Testis (tissue), 2 donors: ENCODE data around the gene SH2D1B.

Experiments
- POLR2A ChIP-seq: fragments of 450-650 bp; IDR thresholded peaks from one replicate; pipeline ENCODE4 v1.6.1; 2017; ENCODE audit warnings: antibody characterized with exemption, mild to moderate bottlenecking, moderate library complexity
- TF ChIP-seq, protein P1 (sequence below), 3 experiments: fragments of 450-650 bp in 2 of 3; fragments of 200-600 bp in 1 of 3; sonication (generic) in 1 of 3; IDR thresholded peaks; one replicate each; pipeline ENCODE4 v1.5.1; 2016 to 2019; ENCODE audit warnings: antibody characterized with exemption in 3 of 3, mild to moderate bottlenecking in 2 of 3, moderate library complexity in 1 of 3

DNA sequence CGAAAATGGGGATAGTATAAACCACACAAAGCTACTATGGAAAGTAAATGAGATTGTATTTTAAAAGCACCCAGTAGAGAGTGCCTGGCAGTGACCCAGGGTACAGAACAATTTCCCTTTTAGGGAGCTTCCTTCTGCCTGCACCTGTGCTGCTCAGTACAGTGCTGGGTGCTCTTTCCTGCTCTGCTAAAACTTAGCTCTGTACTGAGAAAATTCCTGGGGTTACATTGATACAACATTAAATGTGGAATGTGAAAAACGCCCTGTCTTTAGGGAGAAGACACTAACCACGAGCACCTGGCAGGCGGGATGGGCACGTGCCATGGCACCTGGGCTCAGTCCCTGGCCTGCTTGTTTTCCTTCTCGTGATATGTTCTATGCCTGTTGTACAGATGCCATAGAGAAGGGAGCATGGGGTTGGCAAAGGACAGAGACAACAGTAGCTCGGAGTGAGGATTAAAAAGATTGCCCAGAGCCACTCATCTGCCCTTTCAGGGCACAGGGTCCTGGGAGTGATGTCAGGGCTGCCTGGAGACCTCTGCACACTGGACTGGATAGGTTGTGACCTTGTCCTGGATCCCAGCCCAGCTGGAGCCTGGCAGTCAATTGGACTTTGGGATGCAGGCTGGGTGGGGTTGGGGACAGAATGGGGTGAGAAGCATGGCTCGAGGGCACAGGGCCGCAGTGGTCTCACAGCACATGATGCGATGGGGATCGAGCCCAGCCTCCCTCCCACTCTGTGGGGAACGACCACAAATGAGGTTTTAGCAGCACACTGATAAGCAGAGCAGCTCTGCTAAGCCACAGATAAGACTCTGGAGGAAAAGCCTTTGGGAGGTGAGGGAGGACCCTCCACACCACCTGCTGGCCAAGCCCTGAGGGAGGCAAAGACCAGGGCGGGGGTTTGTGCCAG lies 39.5 kb downstream of the SH2D1B start:
- TF ChIP-seq, protein P1, sequence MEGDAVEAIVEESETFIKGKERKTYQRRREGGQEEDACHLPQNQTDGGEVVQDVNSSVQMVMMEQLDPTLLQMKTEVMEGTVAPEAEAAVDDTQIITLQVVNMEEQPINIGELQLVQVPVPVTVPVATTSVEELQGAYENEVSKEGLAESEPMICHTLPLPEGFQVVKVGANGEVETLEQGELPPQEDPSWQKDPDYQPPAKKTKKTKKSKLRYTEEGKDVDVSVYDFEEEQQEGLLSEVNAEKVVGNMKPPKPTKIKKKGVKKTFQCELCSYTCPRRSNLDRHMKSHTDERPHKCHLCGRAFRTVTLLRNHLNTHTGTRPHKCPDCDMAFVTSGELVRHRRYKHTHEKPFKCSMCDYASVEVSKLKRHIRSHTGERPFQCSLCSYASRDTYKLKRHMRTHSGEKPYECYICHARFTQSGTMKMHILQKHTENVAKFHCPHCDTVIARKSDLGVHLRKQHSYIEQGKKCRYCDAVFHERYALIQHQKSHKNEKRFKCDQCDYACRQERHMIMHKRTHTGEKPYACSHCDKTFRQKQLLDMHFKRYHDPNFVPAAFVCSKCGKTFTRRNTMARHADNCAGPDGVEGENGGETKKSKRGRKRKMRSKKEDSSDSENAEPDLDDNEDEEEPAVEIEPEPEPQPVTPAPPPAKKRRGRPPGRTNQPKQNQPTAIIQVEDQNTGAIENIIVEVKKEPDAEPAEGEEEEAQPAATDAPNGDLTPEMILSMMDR (IDR thresholded peaks at IDR 0.05): no peak
- TF ChIP-seq POLR2A: no peak
